Activated T-cell treated with anti-CD3 and anti-CD28 coated beads, Interleukin-2, amount 50 U/mL, for 72 hours (primary cell): ENCODE measurements around the gene PIP5K1C. TPM values are rescaled to one million over a fixed set of nuclear protein-coding genes. Genes with fewer than 3 reads are reported as not detected.
A peak's percentile ranks its signal among the peaks of the same experiment; 100 is the strongest.

Experiments
- ATAC-seq, 2 donors: fragments of 150-1000 bp; cut with Tn5 transposase; replicated peaks in 1 of 2; 2 replicates each; pipeline ENCODE4 v1.10.0; 2021; ENCODE audit warnings: moderate library complexity in 2 of 2, mild to moderate bottlenecking in 1 of 2
- DNase-seq, 2 donors: peaks; one replicate each; pipeline ENCODE4 v3.0.0; 2021 to 2022; ENCODE audit warnings: mixed read lengths in 1 of 2
- H3K27ac Mint-ChIP-seq: one replicate; pipeline ENCODE4 v1.8.0; 2022; ENCODE audit warnings: mild to moderate bottlenecking, moderate library complexity, mixed read lengths
- H3K27me3 Mint-ChIP-seq: one replicate; pipeline ENCODE4 v1.8.0; 2022; ENCODE audit warnings: low read depth, mixed read lengths
- H3K36me3 Mint-ChIP-seq, 2 donors: one replicate each; pipeline ENCODE4 v1.8.0; 2022; ENCODE audit warnings: mixed read lengths in 2 of 2, mild to moderate bottlenecking in 1 of 2; ENCODE audit not compliant: insufficient read depth in 2 of 2
- H3K4me1 Mint-ChIP-seq: one replicate; pipeline ENCODE4 v1.8.0; 2022; ENCODE audit warnings: low read depth, mixed read lengths
- H3K4me3 Mint-ChIP-seq, 2 donors: one replicate each; pipeline ENCODE4 v1.8.0; 2022; ENCODE audit warnings: mild to moderate bottlenecking in 2 of 2, mixed read lengths in 2 of 2, moderate library complexity in 2 of 2
- H3K9me3 Mint-ChIP-seq, 2 donors: one replicate each; pipeline ENCODE4 v1.8.0; 2022; ENCODE audit warnings: mixed read lengths in 2 of 2
- total RNA-seq, 2 donors: library from RNA; stranded (reverse); gene quantifications; one replicate each; pipeline ENCODE4 v1.2.3, GENCODE V29; 2022

The PIP5K1C gene
- total RNA-seq, 2 donors from 2014 or later, result 16.0 to 21.0 TPM

DNA sequence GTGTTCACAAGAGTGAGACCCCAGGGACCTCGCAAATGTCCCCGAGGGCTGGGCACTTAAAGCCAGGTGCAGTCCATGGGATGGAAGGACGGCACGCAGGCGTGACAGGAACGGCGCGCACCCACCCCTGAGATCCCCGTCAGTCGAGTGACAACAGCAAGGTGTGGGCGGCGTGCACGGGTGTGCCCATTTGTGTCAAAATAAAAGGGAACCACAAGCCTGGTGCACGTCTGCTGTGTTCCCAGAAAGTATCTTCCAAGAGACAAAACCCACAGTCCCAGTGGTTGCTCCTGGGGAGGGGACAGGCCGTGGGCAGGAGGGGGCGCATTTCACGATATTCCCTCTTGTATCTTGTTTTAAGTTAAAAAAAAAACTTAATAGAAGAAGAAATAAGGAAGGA lies 58.0 kb downstream of the PIP5K1C start:
- ATAC-seq (no peak), DNase-seq (no peak)
- Mint-ChIP-seq H3K27me3 (no peaks in the 10 kb centered on the region), H3K9me3 (no peaks in the 10 kb centered on the region), H3K36me3 (no peaks in the 10 kb centered on the region), H3K27ac (no peak overlapping the region), H3K4me3 (no peak overlapping the region), H3K4me1 (no peaks in the 10 kb centered on the region)

DNA sequence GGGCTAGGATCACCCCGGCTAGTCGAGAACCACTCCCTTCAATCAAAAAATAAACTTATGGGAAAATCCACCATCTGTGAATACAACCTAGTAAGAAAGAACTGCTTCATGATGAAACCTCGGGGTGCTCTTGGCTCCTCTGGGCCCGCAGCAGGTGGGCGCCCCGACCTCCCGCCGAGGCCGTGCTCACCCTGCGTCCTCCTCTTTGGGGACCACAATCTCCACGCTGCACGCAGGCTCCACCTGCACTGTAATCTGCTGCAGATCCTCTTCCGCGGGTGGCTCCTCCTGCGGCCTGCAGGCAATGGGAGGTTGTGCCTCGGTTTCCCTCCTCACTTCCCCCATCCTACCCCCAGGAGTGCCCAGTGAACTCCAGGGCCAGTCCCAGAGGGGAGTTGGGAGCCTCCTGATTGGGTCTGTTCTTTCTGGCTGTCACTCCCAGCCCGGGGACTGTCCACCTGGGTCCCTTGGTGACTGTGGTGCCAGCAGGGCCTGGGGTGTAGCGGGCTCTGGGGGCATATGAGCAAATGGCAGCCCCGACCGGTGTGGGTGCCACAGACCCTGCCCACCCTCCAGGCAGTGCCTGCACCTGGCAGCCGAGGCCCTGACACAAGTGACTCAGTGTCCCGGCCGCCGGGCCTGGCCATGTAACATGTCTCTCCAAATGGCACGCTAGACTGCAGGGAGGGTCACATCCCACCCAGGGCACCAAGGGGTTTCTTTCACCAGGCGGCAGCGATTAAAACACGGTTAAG lies 58.6 kb downstream of the PIP5K1C start:
- Mint-ChIP-seq H3K4me3 (no peak overlapping the region), H3K4me1 (no peaks in the 10 kb centered on the region), H3K36me3 (no peaks in the 10 kb centered on the region), H3K27ac (no peak overlapping the region), H3K27me3 (no peaks in the 10 kb centered on the region), H3K9me3 (no peaks in the 10 kb centered on the region)
- no peak for DNase-seq
- no peak for ATAC-seq

DNA sequence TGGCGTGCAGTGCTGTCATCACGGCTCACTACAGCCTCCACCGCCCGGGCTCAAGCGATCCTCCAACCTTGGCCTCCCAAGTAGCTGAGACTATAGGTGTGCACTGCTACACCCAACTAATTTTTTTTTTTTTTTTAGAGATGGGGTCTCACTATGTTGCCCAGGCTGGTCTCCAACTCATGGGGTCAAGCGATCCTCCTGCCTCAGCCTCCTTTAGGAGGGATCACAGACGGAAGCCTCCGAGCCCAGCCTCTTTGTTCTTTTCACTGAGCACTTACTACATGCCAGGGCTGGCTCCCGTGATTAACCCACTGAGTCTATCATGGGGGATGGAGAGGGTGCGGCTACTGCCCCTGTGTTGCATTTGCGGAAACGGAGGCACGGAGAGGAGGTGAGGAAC lies 60.8 kb downstream of the PIP5K1C start:
- H3K27ac Mint-ChIP-seq, result no peak overlapping the region
- H3K27me3 Mint-ChIP-seq, result no peaks in the 10 kb centered on the region
- H3K9me3 Mint-ChIP-seq, result no peaks in the 10 kb centered on the region
- DNase-seq, result no peak
- no peak for ATAC-seq
- H3K36me3 Mint-ChIP-seq, result no peaks in the 10 kb centered on the region
- no peaks in the 10 kb centered on the region for H3K4me1 Mint-ChIP-seq
- H3K4me3 Mint-ChIP-seq, result no peak overlapping the region

DNA sequence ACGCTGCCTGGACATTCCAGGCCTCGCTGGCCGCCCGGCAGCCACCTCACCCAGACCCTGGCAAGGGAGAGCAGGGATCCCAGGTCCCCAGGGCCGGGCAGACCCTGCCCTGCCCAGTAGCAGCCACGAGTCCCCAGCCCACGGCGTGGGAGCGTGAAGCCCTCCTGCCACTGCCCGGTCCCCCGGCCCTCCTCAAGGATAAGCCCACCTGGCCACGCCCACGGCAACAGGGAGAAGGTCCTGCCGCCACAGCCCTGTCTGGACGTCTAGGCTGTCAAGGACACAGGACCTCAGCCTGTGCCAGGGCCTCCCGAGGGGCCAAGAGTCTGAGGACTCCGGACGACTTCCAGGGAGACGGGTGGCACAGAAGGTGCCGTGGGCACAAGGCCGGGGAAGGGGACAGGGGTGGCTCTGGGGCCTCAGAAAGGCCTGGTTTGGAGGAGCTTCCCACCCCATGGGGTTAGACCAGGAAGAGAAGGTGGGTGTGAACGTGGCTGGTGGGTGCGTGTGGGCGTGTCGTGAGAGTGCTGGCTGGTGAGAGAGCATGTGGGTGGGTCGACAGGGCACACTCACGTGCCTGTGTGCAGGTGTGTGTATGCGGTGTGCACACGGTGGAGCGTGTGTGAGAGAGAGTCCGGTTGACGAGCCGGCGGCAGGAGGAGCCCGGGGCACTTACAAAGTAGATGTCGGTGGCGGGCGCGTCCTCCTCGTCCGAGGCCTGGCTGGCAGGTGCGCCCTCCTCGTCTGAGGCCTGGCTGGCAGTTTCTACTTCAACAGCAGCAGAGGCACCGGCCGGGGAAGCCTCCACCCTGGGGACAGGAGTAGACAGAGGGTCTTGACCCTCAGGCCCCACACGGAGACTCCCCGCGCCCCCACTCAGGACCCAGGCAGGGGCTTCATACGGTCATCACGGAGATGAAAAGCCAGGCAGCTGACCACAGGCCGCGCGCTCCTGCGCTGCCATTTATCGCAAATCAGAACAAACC lies 61.8 kb downstream of the PIP5K1C start:
- DNase-seq (no peak), ATAC-seq (no peak)
- Mint-ChIP-seq H3K27me3 (no peaks in the 10 kb centered on the region), H3K4me1 (no peaks in the 10 kb centered on the region), H3K27ac (no peak overlapping the region), H3K36me3 (no peaks in the 10 kb centered on the region), H3K4me3 (no peak overlapping the region), H3K9me3 (no peaks in the 10 kb centered on the region)

DNA sequence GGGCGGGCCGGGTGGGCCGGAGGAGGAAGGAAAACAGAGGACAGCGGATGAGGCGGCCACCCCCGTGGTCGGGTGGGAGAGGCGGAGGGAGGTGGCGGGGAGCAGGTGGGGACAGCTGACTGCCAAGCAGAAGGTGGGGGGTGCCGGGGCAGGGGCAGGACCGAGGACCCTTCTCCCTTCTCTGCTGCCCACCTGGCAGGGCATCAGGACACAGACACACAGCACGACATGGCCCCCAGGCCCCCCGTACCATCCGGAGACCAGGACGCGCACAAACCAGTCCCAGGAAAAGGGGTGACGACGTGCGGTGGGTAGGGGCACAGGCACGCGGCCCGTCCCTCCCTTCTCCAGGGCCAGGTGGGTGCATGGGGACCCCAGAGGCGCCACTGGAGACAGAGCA lies 62.6 kb downstream of the PIP5K1C start:
- H3K4me3 Mint-ChIP-seq, result no peak overlapping the region
- DNase-seq (no peak), ATAC-seq (no peak)
- no peaks in the 10 kb centered on the region for H3K27me3 Mint-ChIP-seq
- H3K9me3 Mint-ChIP-seq, result no peaks in the 10 kb centered on the region
- H3K27ac Mint-ChIP-seq, result no peak overlapping the region
- H3K36me3 Mint-ChIP-seq, result no peaks in the 10 kb centered on the region
- no peaks in the 10 kb centered on the region for H3K4me1 Mint-ChIP-seq

DNA sequence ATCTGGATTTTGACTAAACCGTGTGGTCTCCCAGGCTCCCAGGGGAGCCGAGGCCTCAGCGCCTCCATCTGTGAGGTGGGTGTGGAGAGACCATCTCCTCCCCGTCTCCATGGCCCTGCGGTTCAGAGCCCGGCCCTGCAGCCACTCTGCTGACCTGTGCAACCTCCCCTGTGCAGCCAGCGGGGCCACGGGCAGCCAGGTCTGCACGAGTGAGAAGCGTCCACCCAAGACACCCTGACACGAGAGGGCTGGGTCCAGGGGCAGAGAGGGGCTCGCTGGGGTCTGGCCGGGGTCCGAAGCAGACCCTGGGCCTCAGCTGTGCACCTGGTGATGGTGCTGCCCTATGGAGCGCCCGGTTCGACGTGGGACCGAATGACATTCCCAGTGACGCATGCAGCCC lies 63.3 kb downstream of the PIP5K1C start:
- H3K4me1 Mint-ChIP-seq, result no peaks in the 10 kb centered on the region
- H3K4me3 Mint-ChIP-seq, result no peak overlapping the region
- H3K27ac Mint-ChIP-seq, result no peak overlapping the region
- no peaks in the 10 kb centered on the region for H3K27me3 Mint-ChIP-seq
- H3K9me3 Mint-ChIP-seq, result no peaks in the 10 kb centered on the region
- no peaks in the 10 kb centered on the region for H3K36me3 Mint-ChIP-seq
- ATAC-seq (no peak), DNase-seq (no peak)

DNA sequence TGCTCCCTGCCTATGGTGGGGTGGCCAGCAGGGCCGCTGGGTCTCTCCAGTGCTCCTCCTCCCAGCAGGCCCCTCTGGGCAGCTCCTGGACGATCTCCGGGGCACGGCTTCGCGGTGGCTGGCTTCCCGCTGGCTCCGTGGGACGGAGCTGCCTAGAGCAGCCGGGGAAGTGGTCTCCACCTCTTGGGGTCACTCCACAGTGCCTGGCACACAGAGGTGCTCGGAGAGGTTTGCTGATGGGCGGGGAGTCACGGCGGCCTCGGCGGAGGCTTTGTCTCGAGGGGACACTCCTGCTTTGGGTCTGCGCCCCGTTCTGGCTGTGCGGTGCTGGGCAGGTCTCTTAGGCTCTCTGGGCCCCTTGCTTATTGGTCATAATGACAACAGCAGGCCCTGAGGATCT lies 63.8 kb downstream of the PIP5K1C start:
- Mint-ChIP-seq H3K4me3 (no peak overlapping the region), H3K27ac (no peak overlapping the region), H3K4me1 (no peaks in the 10 kb centered on the region), H3K27me3 (no peaks in the 10 kb centered on the region), H3K9me3 (no peaks in the 10 kb centered on the region), H3K36me3 (no peaks in the 10 kb centered on the region)
- ATAC-seq (no peak), DNase-seq (no peak)

DNA sequence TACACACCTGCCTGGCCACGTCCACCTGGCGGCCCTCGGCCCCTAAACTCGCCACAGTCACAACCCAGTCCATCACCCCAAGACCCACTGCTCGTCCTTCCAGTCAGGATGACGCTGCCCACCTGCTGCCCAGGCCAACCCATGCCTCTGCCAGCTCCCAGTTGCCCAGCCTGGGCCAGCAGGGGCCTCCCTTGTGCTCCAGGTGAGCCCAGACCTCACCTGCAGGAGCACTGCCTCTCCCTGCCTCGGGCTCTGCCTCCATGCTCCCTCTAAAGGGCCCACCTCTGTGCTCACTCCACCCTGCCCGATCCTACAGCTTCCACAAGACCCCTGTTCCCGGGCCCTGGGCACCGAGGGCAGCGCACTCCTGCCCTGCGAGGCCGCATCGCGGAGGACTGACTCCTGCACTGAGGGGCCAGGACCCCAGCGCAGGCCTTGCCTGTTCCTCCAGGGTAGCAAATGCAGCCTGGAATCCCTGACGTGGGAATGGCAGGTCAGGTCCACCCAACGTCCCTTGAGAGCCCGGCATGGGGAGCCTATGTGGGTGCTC lies 65.7 kb downstream of the PIP5K1C start:
- DNase-seq, result no peak
- no peak for ATAC-seq
- Mint-ChIP-seq H3K27ac (no peak overlapping the region), H3K36me3 (no peaks in the 10 kb centered on the region), H3K9me3 (no peaks in the 10 kb centered on the region), H3K27me3 (no peaks in the 10 kb centered on the region), H3K4me1 (no peaks in the 10 kb centered on the region), H3K4me3 (no peak overlapping the region)

DNA sequence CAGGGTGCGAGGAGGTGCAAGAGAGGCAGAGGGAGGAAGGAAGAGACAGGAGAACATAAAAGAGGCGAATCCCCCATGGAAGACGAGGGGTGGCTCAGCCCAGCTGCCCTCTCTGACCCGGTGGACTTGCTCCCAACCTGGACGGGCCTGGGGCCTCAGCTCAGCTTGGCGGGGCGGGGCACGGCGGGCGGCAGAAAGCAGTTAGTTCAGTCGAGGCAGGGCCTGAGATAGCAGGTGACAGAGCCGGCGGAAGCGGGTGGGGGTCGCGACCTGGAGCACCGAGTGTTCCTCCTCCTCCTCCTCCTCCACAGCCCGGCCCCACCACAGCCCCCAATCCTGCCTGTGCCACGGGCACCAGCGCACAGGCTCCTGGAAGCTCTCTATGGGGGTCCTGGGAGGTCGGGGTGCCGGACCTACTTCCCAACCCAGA lies 66.7 kb downstream of the PIP5K1C start:
- H3K9me3 Mint-ChIP-seq, result no peaks in the 10 kb centered on the region
- H3K4me3 Mint-ChIP-seq, result no peak overlapping the region
- H3K4me1 Mint-ChIP-seq, result no peaks in the 10 kb centered on the region
- no peaks in the 10 kb centered on the region for H3K27me3 Mint-ChIP-seq
- DNase-seq (no peak), ATAC-seq (no peak)
- H3K27ac Mint-ChIP-seq, result no peak overlapping the region
- no peaks in the 10 kb centered on the region for H3K36me3 Mint-ChIP-seq

DNA sequence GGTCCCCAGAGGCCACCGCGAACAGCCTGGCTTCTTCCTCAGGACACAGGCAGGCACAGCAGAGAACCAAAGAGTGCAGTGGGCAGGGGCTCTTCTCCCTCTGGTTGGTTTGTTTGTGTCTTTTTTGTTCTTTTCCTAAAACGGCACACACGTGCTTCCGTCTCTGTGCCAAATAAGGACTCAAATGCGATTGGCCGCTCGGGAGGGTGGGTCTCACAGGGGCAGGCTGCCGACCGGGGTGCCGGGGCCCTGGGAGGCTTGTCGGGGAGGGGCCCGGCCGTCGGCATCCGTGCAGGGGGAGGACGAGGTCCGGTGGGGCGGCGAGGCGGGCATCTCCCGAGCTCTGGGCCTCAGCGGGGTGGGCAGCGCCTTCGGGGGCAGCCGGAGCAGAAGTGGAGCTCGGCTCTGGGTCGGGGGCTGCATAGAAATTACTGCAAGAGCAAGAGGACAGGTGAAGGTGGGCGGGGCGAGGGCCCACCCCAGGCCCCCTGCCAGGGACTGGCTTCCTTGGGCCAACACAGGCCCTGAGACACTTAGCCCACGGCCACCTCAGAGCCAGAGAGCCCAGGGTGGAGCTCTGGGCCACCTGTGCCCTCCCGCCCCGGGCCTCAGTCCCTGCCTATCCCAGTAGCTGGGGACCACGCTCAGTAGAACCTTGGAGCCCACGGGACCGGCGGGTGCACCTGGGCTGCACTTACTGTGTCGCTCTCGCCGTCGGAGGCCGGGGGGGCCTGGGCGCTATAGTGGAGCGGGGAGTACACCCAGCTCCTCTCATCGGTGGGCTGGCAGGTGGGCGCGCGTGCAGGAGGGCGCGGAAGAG lies 67.3 kb downstream of the PIP5K1C start:
- Mint-ChIP-seq H3K4me1 (no peaks in the 10 kb centered on the region), H3K27me3 (no peaks in the 10 kb centered on the region), H3K36me3 (no peaks in the 10 kb centered on the region), H3K4me3 (no peak overlapping the region), H3K27ac (no peak overlapping the region), H3K9me3 (no peaks in the 10 kb centered on the region)
- peak in 1 of 2 donors; percentile 22 for ATAC-seq
- no peak for DNase-seq

DNA sequence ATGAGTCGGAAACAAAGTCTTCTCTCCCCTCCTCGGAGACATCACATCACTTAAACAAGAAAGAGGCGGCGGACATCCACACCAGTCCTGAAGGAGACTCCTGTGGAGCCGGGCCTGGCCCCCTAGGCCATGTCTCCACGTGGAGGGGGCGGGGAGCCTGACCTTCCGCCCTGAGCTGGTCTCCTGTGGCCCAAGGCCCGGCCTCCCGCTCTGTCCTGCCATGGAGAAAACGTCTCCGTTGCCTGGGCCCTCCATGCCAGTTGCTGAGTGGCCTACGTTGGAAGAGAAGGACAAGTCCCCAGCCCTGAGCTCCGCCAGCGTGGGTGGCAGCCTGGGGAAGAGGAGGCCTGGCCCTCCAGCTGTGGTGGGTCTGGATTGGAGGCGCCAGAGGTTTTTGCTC lies 68.2 kb downstream of the PIP5K1C start:
- DNase-seq (no peak), ATAC-seq (no peak)
- Mint-ChIP-seq H3K36me3 (no peaks in the 10 kb centered on the region), H3K27me3 (no peaks in the 10 kb centered on the region), H3K9me3 (no peaks in the 10 kb centered on the region), H3K4me3 (no peak overlapping the region), H3K27ac (no peak overlapping the region), H3K4me1 (peaks cover 3% of the 10 kb centered on the region)

DNA sequence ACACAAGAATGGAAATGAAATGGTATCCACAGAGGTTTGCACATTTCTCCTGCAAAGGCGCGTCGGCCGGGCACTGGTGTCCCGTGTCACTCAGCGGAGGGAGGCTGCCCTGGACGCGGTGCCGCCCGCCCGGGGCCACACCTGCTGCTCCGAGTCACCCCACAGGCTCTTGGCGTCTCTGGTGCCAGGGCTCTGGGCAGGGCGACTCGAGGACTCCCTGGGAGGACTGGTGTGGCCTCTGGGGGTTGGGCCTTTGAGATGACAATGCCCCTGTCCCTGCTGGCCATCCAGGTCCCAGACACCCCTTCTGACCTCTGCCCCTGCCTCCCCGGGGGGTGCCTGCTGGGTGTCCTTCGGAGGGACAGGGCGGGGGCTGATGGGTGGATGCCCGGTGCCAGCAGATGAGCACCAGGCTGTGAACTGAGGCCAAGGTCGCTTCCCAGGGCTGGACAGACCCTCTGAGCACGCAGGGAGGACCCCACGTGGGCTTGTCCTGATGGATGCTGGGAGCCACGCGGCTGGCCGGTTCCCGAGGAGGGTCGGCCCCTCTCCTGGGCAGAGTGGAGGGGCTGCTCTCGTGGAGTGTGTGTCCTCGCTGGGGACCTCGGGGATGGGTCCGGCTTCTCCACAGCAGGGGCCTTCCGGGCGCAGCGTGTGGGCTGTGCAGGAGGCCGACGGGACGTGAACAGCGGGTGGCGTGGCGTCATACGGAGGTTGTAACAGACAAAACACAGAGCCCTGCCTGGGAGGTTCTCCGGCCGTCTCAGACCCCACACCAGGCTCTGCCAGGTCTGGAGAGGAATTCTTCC lies 69.0 kb downstream of the PIP5K1C start:
- ATAC-seq (no peak), DNase-seq (no peak)
- Mint-ChIP-seq H3K4me3 (no peak overlapping the region), H3K36me3 (no peaks in the 10 kb centered on the region), H3K27ac (no peak overlapping the region), H3K9me3 (no peaks in the 10 kb centered on the region), H3K27me3 (no peaks in the 10 kb centered on the region), H3K4me1 (peaks cover 12% of the 10 kb centered on the region)
